Measurements from ENCODE around the gene KLRC4.

The KLRC4 gene

GRCh38 chr12:10366875-10367274, 42.7 kb downstream of the KLRC4 start:
- DNase-seq = peak; percentile 75

- DNase-seq = peak; percentile 19
Measured at GRCh38 chr12:10365696-10366405, 43.7 kb downstream of the KLRC4 start.

- peak; percentile 77 for DNase-seq
Measured at GRCh38 chr12:10364815-10365622, 44.5 kb downstream of the KLRC4 start.

- peak; percentile 53 for DNase-seq
Measured at GRCh38 chr12:10363914-10364814, 45.4 kb downstream of the KLRC4 start.

GRCh38 chr12:10363658-10363913, 46.0 kb downstream of the KLRC4 start:
- no peak for DNase-seq

- no peak for DNase-seq
Measured at GRCh38 chr12:10362828-10363657, 46.5 kb downstream of the KLRC4 start.

GRCh38 chr12:10362325-10362724, 47.2 kb downstream of the KLRC4 start:
- no peak for DNase-seq

GRCh38 chr12:10361622-10362021, 47.9 kb downstream of the KLRC4 start:
- no peak for DNase-seq

- no peak for DNase-seq
Measured at GRCh38 chr12:10361084-10361483, 48.5 kb downstream of the KLRC4 start.

- no peak for DNase-seq
Measured at GRCh38 chr12:10358969-10359368, 50.6 kb downstream of the KLRC4 start.

- DNase-seq = no peak
Measured at GRCh38 chr12:10358131-10358530, 51.4 kb downstream of the KLRC4 start.

All from HCEC 1CT (cell line).